ENCODE results near the gene BEND5.

BEND5 gene

GRCh38 chr1:48790397-48790796 lies 13.7 kb upstream of the BEND5 start:
- Histone ChIP-seq H3K9me3 (replicated peaks; ENCODE audit: low read length) (no peaks in the 10 kb centered on the region), H3K4me2 (ENCODE audit: low read length) (no peak overlapping the region), H3K9ac (ENCODE audit: low read depth, low read length) (no peak overlapping the region)

GRCh38 chr1:48789903-48790302 lies 13.2 kb upstream of the BEND5 start:
- H3K4me3 ChIP-seq (ENCODE audit: low read length), result no peak overlapping the region
- H3K4me1 ChIP-seq (ENCODE audit: control insufficient read depth, insufficient read depth, low read length), result no peaks in the 10 kb centered on the region
- no peak overlapping the region for H3K9ac ChIP-seq (ENCODE audit: low read depth, low read length)
- no peak overlapping the region for H3K4me2 ChIP-seq (ENCODE audit: low read length)
- H3K36me3 ChIP-seq (ENCODE audit: insufficient read depth, low read length), result no peaks in the 10 kb centered on the region
- H3K9me3 ChIP-seq (replicated peaks; ENCODE audit: low read length), result no peaks in the 10 kb centered on the region
- no peaks in the 10 kb centered on the region for H3K27me3 ChIP-seq (ENCODE audit: control insufficient read depth, insufficient read depth, low read length)

More at GRCh38 chr1:48790397-48790796, 13.7 kb upstream of the BEND5 start:
- Histone ChIP-seq H3K4me3 (ENCODE audit: low read length) (no peak overlapping the region), H3K4me1 (ENCODE audit: control insufficient read depth, insufficient read depth, low read length) (no peaks in the 10 kb centered on the region), H3K27me3 (ENCODE audit: control insufficient read depth, insufficient read depth, low read length) (no peaks in the 10 kb centered on the region), H3K36me3 (ENCODE audit: insufficient read depth, low read length) (no peaks in the 10 kb centered on the region)

GRCh38 chr1:48785869-48786268 lies 9.2 kb upstream of the BEND5 start:
- Histone ChIP-seq H3K4me2 (ENCODE audit: low read length) (no peak overlapping the region), H3K27me3 (ENCODE audit: control insufficient read depth, insufficient read depth, low read length) (no peaks in the 10 kb centered on the region), H3K4me1 (ENCODE audit: control insufficient read depth, insufficient read depth, low read length) (no peaks in the 10 kb centered on the region), H3K4me3 (ENCODE audit: low read length) (no peak overlapping the region), H3K9ac (ENCODE audit: low read depth, low read length) (no peak overlapping the region), H3K9me3 (replicated peaks; ENCODE audit: low read length) (no peaks in the 10 kb centered on the region), H3K36me3 (ENCODE audit: insufficient read depth, low read length) (no peaks in the 10 kb centered on the region)

GRCh38 chr1:48784301-48784700 lies 7.6 kb upstream of the BEND5 start:
- Histone ChIP-seq H3K4me1 (ENCODE audit: control insufficient read depth, insufficient read depth, low read length) (no peaks in the 10 kb centered on the region), H3K4me3 (ENCODE audit: low read length) (no peak overlapping the region), H3K4me2 (ENCODE audit: low read length) (no peak overlapping the region), H3K9ac (ENCODE audit: low read depth, low read length) (no peak overlapping the region), H3K27me3 (ENCODE audit: control insufficient read depth, insufficient read depth, low read length) (no peaks in the 10 kb centered on the region), H3K9me3 (replicated peaks; ENCODE audit: low read length) (no peaks in the 10 kb centered on the region), H3K36me3 (ENCODE audit: insufficient read depth, low read length) (no peaks in the 10 kb centered on the region)

GRCh38 chr1:48777219-48777895 lies 666 bp upstream of the BEND5 start:
- Histone ChIP-seq H3K4me2 (ENCODE audit: low read length) (peak overlapping the region; percentile 85), H3K9me3 (replicated peaks; ENCODE audit: low read length) (no peaks in the 10 kb centered on the region), H3K4me1 (ENCODE audit: control insufficient read depth, insufficient read depth, low read length) (no peaks in the 10 kb centered on the region), H3K4me3 (ENCODE audit: low read length) (peak overlapping the region; percentile 68), H3K27me3 (ENCODE audit: control insufficient read depth, insufficient read depth, low read length) (peaks cover 16% of the 10 kb centered on the region), H3K36me3 (ENCODE audit: insufficient read depth, low read length) (no peaks in the 10 kb centered on the region), H3K9ac (ENCODE audit: low read depth, low read length) (no peak overlapping the region)

- H3K27me3 ChIP-seq (ENCODE audit: control insufficient read depth, insufficient read depth, low read length), result peaks cover 16% of the 10 kb centered on the region
- peak overlapping the region; percentile 85 for H3K4me2 ChIP-seq (ENCODE audit: low read length)
- no peak overlapping the region for H3K9ac ChIP-seq (ENCODE audit: low read depth, low read length)
- H3K4me1 ChIP-seq (ENCODE audit: control insufficient read depth, insufficient read depth, low read length), result no peaks in the 10 kb centered on the region
- no peaks in the 10 kb centered on the region for H3K36me3 ChIP-seq (ENCODE audit: insufficient read depth, low read length)
- no peaks in the 10 kb centered on the region for H3K9me3 ChIP-seq (replicated peaks; ENCODE audit: low read length)
- peak overlapping the region; percentile 68 for H3K4me3 ChIP-seq (ENCODE audit: low read length)
Observed at GRCh38 chr1:48775831-48776392, 779 bp downstream of the BEND5 start.

- peaks cover 16% of the 10 kb centered on the region for H3K27me3 ChIP-seq (ENCODE audit: control insufficient read depth, insufficient read depth, low read length)
- H3K9me3 ChIP-seq (replicated peaks; ENCODE audit: low read length), result no peaks in the 10 kb centered on the region
- H3K4me3 ChIP-seq (ENCODE audit: low read length), result no peak overlapping the region
- no peak overlapping the region for H3K9ac ChIP-seq (ENCODE audit: low read depth, low read length)
- no peak overlapping the region for H3K4me2 ChIP-seq (ENCODE audit: low read length)
- no peaks in the 10 kb centered on the region for H3K4me1 ChIP-seq (ENCODE audit: control insufficient read depth, insufficient read depth, low read length)
- H3K36me3 ChIP-seq (ENCODE audit: insufficient read depth, low read length), result no peaks in the 10 kb centered on the region
Observed at GRCh38 chr1:48773133-48773532, 3.6 kb downstream of the BEND5 start.

- no peaks in the 10 kb centered on the region for H3K36me3 ChIP-seq (ENCODE audit: insufficient read depth, low read length)
- no peaks in the 10 kb centered on the region for H3K9me3 ChIP-seq (replicated peaks; ENCODE audit: low read length)
- H3K9ac ChIP-seq (ENCODE audit: low read depth, low read length), result no peak overlapping the region
- no peak overlapping the region for H3K4me2 ChIP-seq (ENCODE audit: low read length)
- H3K27me3 ChIP-seq (ENCODE audit: control insufficient read depth, insufficient read depth, low read length), result peaks cover 12% of the 10 kb centered on the region
- H3K4me3 ChIP-seq (ENCODE audit: low read length), result no peak overlapping the region
- no peaks in the 10 kb centered on the region for H3K4me1 ChIP-seq (ENCODE audit: control insufficient read depth, insufficient read depth, low read length)
Observed at GRCh38 chr1:48772211-48772610, 4.5 kb downstream of the BEND5 start.

- H3K4me2 ChIP-seq (ENCODE audit: low read length), result no peak overlapping the region
Observed at GRCh38 chr1:48771561-48771960, 5.1 kb downstream of the BEND5 start.

GRCh38 chr1:48767975-48768510 lies 8.6 kb downstream of the BEND5 start:
- no peaks in the 10 kb centered on the region for H3K4me1 ChIP-seq (ENCODE audit: control insufficient read depth, insufficient read depth, low read length)
- H3K9me3 ChIP-seq (replicated peaks; ENCODE audit: low read length), result no peaks in the 10 kb centered on the region
- no peaks in the 10 kb centered on the region for H3K36me3 ChIP-seq (ENCODE audit: insufficient read depth, low read length)
- no peak overlapping the region for H3K4me3 ChIP-seq (ENCODE audit: low read length)
- no peak overlapping the region for H3K9ac ChIP-seq (ENCODE audit: low read depth, low read length)
- no peaks in the 10 kb centered on the region for H3K27me3 ChIP-seq (ENCODE audit: control insufficient read depth, insufficient read depth, low read length)
- no peak overlapping the region for H3K4me2 ChIP-seq (ENCODE audit: low read length)

More at GRCh38 chr1:48771561-48771960, 5.1 kb downstream of the BEND5 start:
- H3K4me1 ChIP-seq (ENCODE audit: control insufficient read depth, insufficient read depth, low read length), result no peaks in the 10 kb centered on the region
- H3K9ac ChIP-seq (ENCODE audit: low read depth, low read length), result no peak overlapping the region
- no peak overlapping the region for H3K4me3 ChIP-seq (ENCODE audit: low read length)
- peaks cover 12% of the 10 kb centered on the region for H3K27me3 ChIP-seq (ENCODE audit: control insufficient read depth, insufficient read depth, low read length)
- no peaks in the 10 kb centered on the region for H3K36me3 ChIP-seq (ENCODE audit: insufficient read depth, low read length)
- no peaks in the 10 kb centered on the region for H3K9me3 ChIP-seq (replicated peaks; ENCODE audit: low read length)

- H3K9ac ChIP-seq (ENCODE audit: low read depth, low read length), result no peak overlapping the region
- H3K4me3 ChIP-seq (ENCODE audit: low read length), result no peak overlapping the region
- H3K27me3 ChIP-seq (ENCODE audit: control insufficient read depth, insufficient read depth, low read length), result no peaks in the 10 kb centered on the region
- no peak overlapping the region for H3K4me2 ChIP-seq (ENCODE audit: low read length)
- no peaks in the 10 kb centered on the region for H3K36me3 ChIP-seq (ENCODE audit: insufficient read depth, low read length)
- peaks cover 12% of the 10 kb centered on the region for H3K4me1 ChIP-seq (ENCODE audit: control insufficient read depth, insufficient read depth, low read length)
- no peaks in the 10 kb centered on the region for H3K9me3 ChIP-seq (replicated peaks; ENCODE audit: low read length)
Observed at GRCh38 chr1:48765335-48765734, 11.4 kb downstream of the BEND5 start.

- no peak overlapping the region for H3K9ac ChIP-seq (ENCODE audit: low read depth, low read length)
- no peaks in the 10 kb centered on the region for H3K36me3 ChIP-seq (ENCODE audit: insufficient read depth, low read length)
- H3K4me1 ChIP-seq (ENCODE audit: control insufficient read depth, insufficient read depth, low read length), result peaks cover 12% of the 10 kb centered on the region
- no peaks in the 10 kb centered on the region for H3K9me3 ChIP-seq (replicated peaks; ENCODE audit: low read length)
- H3K4me2 ChIP-seq (ENCODE audit: low read length), result no peak overlapping the region
- no peaks in the 10 kb centered on the region for H3K27me3 ChIP-seq (ENCODE audit: control insufficient read depth, insufficient read depth, low read length)
- no peak overlapping the region for H3K4me3 ChIP-seq (ENCODE audit: low read length)
Observed at GRCh38 chr1:48761986-48762385, 14.7 kb downstream of the BEND5 start.

Data from skeletal muscle satellite cell (primary cell).